Activated naive CD4-positive, alpha-beta T cell treated with anti-CD3 and anti-CD28 coated beads, Interleukin-2, amount 50 U/mL, for 16 hours (primary cell): ENCODE results near the gene TRIM46.
"Not testable (repeated sequence)": the region's sequence is repeated elsewhere in the genome, so short reads cannot be mapped to it uniquely, and the experiment has no call there.

Experiments
- DNase-seq: peaks from one replicate; pipeline ENCODE4 v3.0.0-alpha.2; 2020

TRIM46 gene

GRCh38 chr1:155187456-155187891 is 13.8 kb downstream of the TRIM46 start:
- DNase-seq, result no peak

GRCh38 chr1:155188268-155188667 is 14.6 kb downstream of the TRIM46 start:
- no peak for DNase-seq

GRCh38 chr1:155189926-155190325 is 16.3 kb downstream of the TRIM46 start:
- DNase-seq, result not testable (repeated sequence)

GRCh38 chr1:155191904-155192303 is 18.3 kb downstream of the TRIM46 start:
- DNase-seq, result no peak

- DNase-seq, result peak; percentile 31
Observed at GRCh38 chr1:155192346-155193274, 19.0 kb downstream of the TRIM46 start.

- DNase-seq, result peak; percentile 75
Observed at GRCh38 chr1:155193275-155193990, 19.8 kb downstream of the TRIM46 start.

- DNase-seq, result not testable (repeated sequence)
Observed at GRCh38 chr1:155193991-155194240, 20.3 kb downstream of the TRIM46 start.

GRCh38 chr1:155195201-155196102 is 21.8 kb downstream of the TRIM46 start:
- DNase-seq, result no peak

GRCh38 chr1:155196103-155196892 is 22.6 kb downstream of the TRIM46 start:
- no peak for DNase-seq

GRCh38 chr1:155196893-155197638 is 23.4 kb downstream of the TRIM46 start:
- no peak for DNase-seq

- no peak for DNase-seq
Observed at GRCh38 chr1:155197901-155198546, 24.4 kb downstream of the TRIM46 start.

GRCh38 chr1:155198547-155198906 is 24.9 kb downstream of the TRIM46 start:
- DNase-seq, result no peak

GRCh38 chr1:155199792-155200191 is 26.1 kb downstream of the TRIM46 start:
- DNase-seq, result no peak

GRCh38 chr1:155200920-155201319 is 27.3 kb downstream of the TRIM46 start:
- no peak for DNase-seq

- DNase-seq, result no peak
Observed at GRCh38 chr1:155202198-155202597, 28.5 kb downstream of the TRIM46 start.

- DNase-seq, result no peak
Observed at GRCh38 chr1:155202731-155203515, 29.3 kb downstream of the TRIM46 start.

GRCh38 chr1:155205035-155205434 is 31.4 kb downstream of the TRIM46 start:
- DNase-seq, result no peak

- no peak for DNase-seq
Observed at GRCh38 chr1:155205969-155206593, 32.4 kb downstream of the TRIM46 start.

- peak; percentile 91 for DNase-seq
Observed at GRCh38 chr1:155206891-155207805, 33.5 kb downstream of the TRIM46 start.
